GM12878 (cell line): ENCODE data around the gene SLC30A7. TPM values are rescaled to one million over a fixed set of nuclear protein-coding genes. Genes with fewer than 3 reads are reported as not detected.

Experiments used
- BRCA1 ChIP-seq: IDR thresholded peaks from 2 replicates; pipeline ENCODE4 v1.6.1; 2011; ENCODE audit warnings: low read depth, low read length, improper control_type of control experiment
- HSF1 ChIP-seq: fragments of 150-350 bp; IDR thresholded peaks from 2 replicates; pipeline ENCODE4 v1.6.1; 2014; ENCODE audit warnings: mild to moderate bottlenecking, low read depth, low read length
- NKRF ChIP-seq: fragments of 450-650 bp; conservative IDR thresholded peaks from 2 replicates; pipeline ENCODE4 v1.6.1; 2017; ENCODE audit warnings: mild to moderate bottlenecking, moderate library complexity
- NR2C1 ChIP-seq: fragments of 450-650 bp; IDR thresholded peaks from 2 replicates; pipeline ENCODE4 v1.6.1; 2017; ENCODE audit warnings: antibody characterized with exemption, mild to moderate bottlenecking, moderate library complexity
- YY1 ChIP-seq: IDR thresholded peaks from 2 replicates; pipeline ENCODE4 v1.6.1; 2011; ENCODE audit warnings: low read depth, mild to moderate bottlenecking, low read length
- ZNF24 ChIP-seq: fragments of 450-650 bp; IDR thresholded peaks from 2 replicates; pipeline ENCODE4 v1.6.1; 2017; ENCODE audit warnings: antibody characterized with exemption, mild to moderate bottlenecking
- ZNF592 ChIP-seq: fragments of 450-650 bp; IDR thresholded peaks from 2 replicates; pipeline ENCODE4 v1.6.1; 2017; ENCODE audit warnings: mild to moderate bottlenecking, moderate library complexity
- polyA plus RNA-seq, 11 experiments: library from polyadenylated mRNA; depleted of rRNA in 4 of 11; unstranded in 6 of 11; stranded (reverse) in 5 of 11; fragments of >200 nt; fragmentation: Nextera tagmentation in 4 of 11; fragmentation: Illumina TruSeq in 1 of 11; extraction: Ambion mirVana in 4 of 11; extraction: Trizol in 1 of 11; gene quantifications; 1 replicate in 1 of 11; 2 replicates in 10 of 11; pipeline versions ENCODE4 v1.2.1 to v1.2.3, GENCODE V29; 2011 to 2016; ENCODE audit warnings: inconsistent platforms in 2 of 11, missing spikeins in 2 of 11, low read depth in 1 of 11
- total RNA-seq, 4 experiments: library from RNA; depleted of rRNA in 3 of 4; stranded (reverse); fragments of >200 nt in 3 of 4; fragmentation: Illumina TruSeq in 1 of 4; extraction: Trizol in 1 of 4; gene quantifications; 2 replicates each; pipeline versions ENCODE4 v1.2.1 to v1.2.3, GENCODE V29; 2013 to 2021

SLC30A7 gene
- total and polyA plus RNA-seq, 10 of the 15 experiments (the other 5 are each of a cell fraction or from before 2014, with no cell fraction given), result 4.4 to 23.3 (median 16.9) TPM

DNA sequence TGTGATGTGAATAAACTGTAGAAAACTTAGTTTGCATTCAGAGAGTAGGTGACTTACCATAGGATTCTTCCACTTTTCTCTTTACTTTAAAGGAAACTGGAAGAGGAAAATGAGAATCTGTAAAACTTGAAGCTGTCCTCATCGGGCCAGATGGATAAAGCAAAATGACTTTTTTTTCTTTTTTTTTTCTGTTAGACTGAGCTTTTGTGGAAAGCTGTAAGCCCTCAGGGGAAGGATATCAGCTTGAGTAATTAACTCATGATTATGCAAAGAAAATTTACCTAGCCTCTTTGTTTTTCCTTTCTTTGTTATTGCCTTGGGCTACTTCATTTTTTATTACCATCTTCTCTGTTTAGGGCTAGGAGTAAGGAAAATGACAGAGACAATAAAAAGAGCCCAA is 76.3 kb downstream of the SLC30A7 start (continued):
- TF ChIP-seq ZNF592, result no peak
- no peak for TF ChIP-seq YY1
- no peak for TF ChIP-seq NR2C1
- no peak for TF ChIP-seq ZNF24
- TF ChIP-seq BRCA1, result no peak
- TF ChIP-seq HSF1, result no peak
- TF ChIP-seq NKRF, result no peak
